Measurements from ENCODE around the gene FAM50B. TPM values are rescaled to one million over a fixed set of nuclear protein-coding genes. Genes with fewer than 3 reads are reported as not detected.

FAM50B gene
- total RNA-seq, 4 donors from 2014 or later, result 1.8 to 25.4 (median 12.2) TPM

DNA sequence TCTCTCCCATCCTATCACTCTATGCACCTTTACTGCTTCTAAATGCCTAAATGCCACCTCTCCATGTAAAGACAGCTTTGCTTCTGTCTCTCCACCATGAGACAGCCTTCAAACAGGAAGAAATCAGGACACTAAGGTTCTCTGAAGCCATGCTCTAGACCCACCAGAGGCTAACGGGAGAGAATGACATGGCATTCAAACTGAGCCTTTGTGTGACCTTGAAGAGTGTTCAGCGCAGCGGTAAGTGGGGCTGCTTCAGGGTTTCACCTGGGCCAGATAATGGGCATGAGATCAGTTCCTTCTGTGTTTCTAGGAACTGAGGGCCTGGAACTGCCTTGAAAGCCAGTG lies 20.1 kb downstream of the FAM50B start:
- Histone ChIP-seq H3K4me1 (no peaks in the 10 kb centered on the region), H3K9me3 (no peaks in the 10 kb centered on the region), H3K27me3 (no peaks in the 10 kb centered on the region), H3K4me3 (no peak overlapping the region), H3K27ac (no peak overlapping the region), H3K36me3 (no peaks in the 10 kb centered on the region)
- no peak for DNase-seq
- intact Hi-C loops (cut with DNase I; ENCODE audit: low total_unique reads), result no loop called here
- TF ChIP-seq, protein P1, sequence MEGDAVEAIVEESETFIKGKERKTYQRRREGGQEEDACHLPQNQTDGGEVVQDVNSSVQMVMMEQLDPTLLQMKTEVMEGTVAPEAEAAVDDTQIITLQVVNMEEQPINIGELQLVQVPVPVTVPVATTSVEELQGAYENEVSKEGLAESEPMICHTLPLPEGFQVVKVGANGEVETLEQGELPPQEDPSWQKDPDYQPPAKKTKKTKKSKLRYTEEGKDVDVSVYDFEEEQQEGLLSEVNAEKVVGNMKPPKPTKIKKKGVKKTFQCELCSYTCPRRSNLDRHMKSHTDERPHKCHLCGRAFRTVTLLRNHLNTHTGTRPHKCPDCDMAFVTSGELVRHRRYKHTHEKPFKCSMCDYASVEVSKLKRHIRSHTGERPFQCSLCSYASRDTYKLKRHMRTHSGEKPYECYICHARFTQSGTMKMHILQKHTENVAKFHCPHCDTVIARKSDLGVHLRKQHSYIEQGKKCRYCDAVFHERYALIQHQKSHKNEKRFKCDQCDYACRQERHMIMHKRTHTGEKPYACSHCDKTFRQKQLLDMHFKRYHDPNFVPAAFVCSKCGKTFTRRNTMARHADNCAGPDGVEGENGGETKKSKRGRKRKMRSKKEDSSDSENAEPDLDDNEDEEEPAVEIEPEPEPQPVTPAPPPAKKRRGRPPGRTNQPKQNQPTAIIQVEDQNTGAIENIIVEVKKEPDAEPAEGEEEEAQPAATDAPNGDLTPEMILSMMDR (IDR thresholded peaks at IDR 0.05), result no peak
- no peak for TF ChIP-seq POLR2A (IDR thresholded peaks at IDR 0.05)

DNA sequence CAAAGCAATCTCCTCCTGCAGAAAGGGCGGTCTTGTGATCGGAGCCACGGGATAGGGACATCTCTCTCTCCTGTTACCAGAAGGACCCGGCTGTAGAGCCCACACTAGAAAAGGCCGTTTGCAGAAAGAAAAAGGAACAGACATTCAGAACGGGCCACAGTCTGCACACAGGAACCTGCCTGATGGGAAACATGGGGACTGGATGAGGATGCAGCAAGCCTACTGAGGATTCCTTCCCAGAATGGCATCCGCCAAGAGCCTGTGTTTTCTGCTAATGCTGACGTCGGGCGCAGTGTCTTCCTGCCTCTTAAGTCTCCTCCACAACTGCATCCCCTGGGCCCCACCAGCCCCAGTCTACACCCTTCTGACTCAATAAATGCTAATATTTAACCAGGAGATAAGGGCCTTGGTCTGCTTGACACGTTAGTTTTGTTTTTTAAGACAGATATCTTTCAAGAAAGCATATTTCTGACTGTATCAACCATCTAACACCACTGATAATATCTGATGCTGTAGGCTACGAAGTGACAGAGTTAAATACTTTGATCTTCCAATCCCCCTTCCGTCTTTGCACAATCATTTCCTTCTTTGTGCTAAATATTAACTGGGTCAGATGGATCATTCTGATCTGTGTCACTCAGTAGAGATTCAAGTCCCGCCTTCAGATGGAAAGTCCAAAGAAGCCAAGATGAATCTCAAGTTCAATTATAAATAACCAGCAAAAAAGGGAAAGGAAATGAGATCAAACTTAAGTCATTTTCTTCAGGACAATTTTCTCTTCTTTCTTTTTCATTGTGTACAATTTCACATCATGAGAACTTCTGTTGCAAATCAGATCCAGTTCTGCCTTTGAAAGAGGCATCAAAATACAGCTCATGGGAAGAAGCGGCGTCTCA lies 20.7 kb downstream of the FAM50B start:
- no peak for DNase-seq
- intact Hi-C loops (cut with DNase I; ENCODE audit: low total_unique reads), result no loop called here
- H3K27me3 ChIP-seq, result no peaks in the 10 kb centered on the region
- no peak for TF ChIP-seq POLR2A (IDR thresholded peaks at IDR 0.05)
- TF ChIP-seq, protein P1 (IDR thresholded peaks at IDR 0.05), result no peak
- no peaks in the 10 kb centered on the region for H3K36me3 ChIP-seq
- no peaks in the 10 kb centered on the region for H3K9me3 ChIP-seq
- no peak overlapping the region for H3K27ac ChIP-seq
- no peaks in the 10 kb centered on the region for H3K4me1 ChIP-seq
- H3K4me3 ChIP-seq, result no peak overlapping the region

DNA sequence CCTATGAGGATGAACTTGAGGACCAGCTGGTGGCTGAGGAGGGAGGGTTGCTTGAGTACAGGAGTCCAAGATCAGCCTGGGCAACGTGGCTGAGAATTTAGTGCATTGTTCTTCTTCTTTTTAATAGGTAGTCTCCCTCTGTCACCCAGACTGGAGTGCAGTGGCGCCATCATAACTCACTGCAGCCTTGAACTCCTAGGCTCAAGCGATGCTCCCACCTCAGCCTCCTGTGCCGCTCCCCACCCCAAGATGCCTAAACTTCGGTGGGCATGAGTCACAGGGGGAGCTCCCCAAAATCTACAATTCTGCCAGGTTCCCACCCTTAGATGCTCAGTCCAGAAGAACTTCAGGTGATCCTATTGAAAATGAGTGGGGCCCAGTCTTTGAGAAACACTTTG lies 21.4 kb downstream of the FAM50B start:
- Histone ChIP-seq H3K9me3 (no peaks in the 10 kb centered on the region), H3K36me3 (no peaks in the 10 kb centered on the region), H3K27me3 (no peaks in the 10 kb centered on the region), H3K4me3 (no peak overlapping the region), H3K27ac (no peak overlapping the region), H3K4me1 (no peaks in the 10 kb centered on the region)
- TF ChIP-seq, protein P1 (IDR thresholded peaks at IDR 0.05), result no peak
- no peak for TF ChIP-seq POLR2A (IDR thresholded peaks at IDR 0.05)
- intact Hi-C loops (cut with DNase I; ENCODE audit: low total_unique reads), result no loop called here
- DNase-seq, result no peak

GRCh38 chr6:3871515-3871914 lies 22.3 kb downstream of the FAM50B start:
- TF ChIP-seq, protein P1 (IDR thresholded peaks at IDR 0.05), result no peak
- no peak for TF ChIP-seq POLR2A (IDR thresholded peaks at IDR 0.05)
- H3K9me3 ChIP-seq, result no peaks in the 10 kb centered on the region
- H3K27ac ChIP-seq, result no peak overlapping the region
- intact Hi-C loops (cut with DNase I; ENCODE audit: low total_unique reads), result no loop called here
- H3K27me3 ChIP-seq, result no peaks in the 10 kb centered on the region
- no peaks in the 10 kb centered on the region for H3K4me1 ChIP-seq
- no peak overlapping the region for H3K4me3 ChIP-seq
- H3K36me3 ChIP-seq, result no peaks in the 10 kb centered on the region
- no peak for DNase-seq

DNA sequence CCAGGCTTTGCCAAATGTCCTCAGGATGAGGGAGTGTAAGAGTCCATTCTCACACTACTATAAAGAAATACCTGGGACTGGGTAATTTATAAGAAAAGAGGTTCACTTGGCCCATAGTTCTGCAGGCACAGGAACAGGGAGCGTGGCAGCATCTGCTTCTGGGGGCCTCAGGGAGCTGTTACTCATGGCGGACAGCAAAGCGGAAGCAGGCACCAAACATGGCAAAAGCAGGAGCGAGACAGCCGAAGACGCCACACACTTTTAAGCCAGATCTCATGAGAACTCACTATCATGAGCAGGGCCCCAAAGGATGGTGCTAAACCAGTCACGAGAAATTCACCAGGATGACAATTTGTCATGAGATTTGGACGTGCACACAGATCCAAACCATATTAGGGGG lies 22.8 kb downstream of the FAM50B start:
- H3K4me1 ChIP-seq, result no peaks in the 10 kb centered on the region
- no peaks in the 10 kb centered on the region for H3K9me3 ChIP-seq
- intact Hi-C loops (cut with DNase I; ENCODE audit: low total_unique reads), result no loop called here
- no peaks in the 10 kb centered on the region for H3K27me3 ChIP-seq
- H3K27ac ChIP-seq, result no peak overlapping the region
- TF ChIP-seq POLR2A (IDR thresholded peaks at IDR 0.05), result no peak
- TF ChIP-seq, protein P1 (IDR thresholded peaks at IDR 0.05), result no peak
- no peak overlapping the region for H3K4me3 ChIP-seq
- H3K36me3 ChIP-seq, result no peaks in the 10 kb centered on the region
- no peak for DNase-seq

All from uterus (tissue), 4 donors.